ENCODE measurements around the gene FOXP3. TPM values are rescaled to one million over a fixed set of nuclear protein-coding genes. Genes with fewer than 3 reads are reported as not detected.

The FOXP3 gene
- total RNA-seq, 4 donors from 2014 or later = not detected

DNA sequence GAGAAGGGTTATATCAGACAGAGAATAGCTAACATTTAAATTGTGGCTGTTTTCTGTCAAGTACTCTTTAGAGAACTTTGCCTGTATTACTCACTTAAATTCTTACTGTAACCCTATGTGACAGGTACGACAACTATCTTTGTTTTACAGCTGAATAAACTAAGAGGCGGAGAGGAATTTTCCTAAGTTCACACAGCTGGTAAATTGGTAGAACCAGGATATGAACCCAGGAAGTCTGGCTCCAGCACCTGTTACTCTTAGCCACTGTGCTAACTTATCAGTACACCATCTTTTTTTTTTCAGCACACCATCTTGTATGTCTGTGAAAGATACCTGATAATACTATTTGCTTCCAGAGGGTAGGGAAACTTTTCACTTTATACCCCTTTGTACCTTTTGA lies 62.5 kb downstream of the FOXP3 start:
- no peaks in the 10 kb centered on the region for H3K27me3 ChIP-seq
- in situ Hi-C loops (cut with MboI; ENCODE audit: low pct_ligation_motif_present in 1 of 4, low pct_unique_long_range_greater_than_20kb in 1 of 4, low sequenced_read_pairs in 3 of 4) = no loop called here
- no peaks in the 10 kb centered on the region for H3K36me3 ChIP-seq
- 44% methylated on average over 2 of the region's 2 CpGs; no CpG with 5 or more reads in 1 of the 2 donors for WGBS, 2 donors (ENCODE audit: low coverage in 1 of 2)
- no peaks in the 10 kb centered on the region for H3K9me3 ChIP-seq
- intact Hi-C loops (cut with DNase I; ENCODE audit: low total_unique reads) = no loop called here
- peaks cover 0 to 11% (median 6%) of the 10 kb centered on the region in 4 donors for H3K4me1 ChIP-seq
- H3K27ac ChIP-seq = peak overlapping the region in 1 of 4 donors; percentile 6
- DNase-seq = no peak
- TF ChIP-seq EP300 (IDR thresholded peaks at IDR 0.05; ENCODE audit: low read depth) = no peak
- no peak for TF ChIP-seq POLR2A (IDR thresholded peaks at IDR 0.05)
- no peak for TF ChIP-seq POLR2AphosphoS5 (IDR thresholded peaks at IDR 0.05)
- TF ChIP-seq, protein P1, sequence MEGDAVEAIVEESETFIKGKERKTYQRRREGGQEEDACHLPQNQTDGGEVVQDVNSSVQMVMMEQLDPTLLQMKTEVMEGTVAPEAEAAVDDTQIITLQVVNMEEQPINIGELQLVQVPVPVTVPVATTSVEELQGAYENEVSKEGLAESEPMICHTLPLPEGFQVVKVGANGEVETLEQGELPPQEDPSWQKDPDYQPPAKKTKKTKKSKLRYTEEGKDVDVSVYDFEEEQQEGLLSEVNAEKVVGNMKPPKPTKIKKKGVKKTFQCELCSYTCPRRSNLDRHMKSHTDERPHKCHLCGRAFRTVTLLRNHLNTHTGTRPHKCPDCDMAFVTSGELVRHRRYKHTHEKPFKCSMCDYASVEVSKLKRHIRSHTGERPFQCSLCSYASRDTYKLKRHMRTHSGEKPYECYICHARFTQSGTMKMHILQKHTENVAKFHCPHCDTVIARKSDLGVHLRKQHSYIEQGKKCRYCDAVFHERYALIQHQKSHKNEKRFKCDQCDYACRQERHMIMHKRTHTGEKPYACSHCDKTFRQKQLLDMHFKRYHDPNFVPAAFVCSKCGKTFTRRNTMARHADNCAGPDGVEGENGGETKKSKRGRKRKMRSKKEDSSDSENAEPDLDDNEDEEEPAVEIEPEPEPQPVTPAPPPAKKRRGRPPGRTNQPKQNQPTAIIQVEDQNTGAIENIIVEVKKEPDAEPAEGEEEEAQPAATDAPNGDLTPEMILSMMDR (IDR thresholded peaks at IDR 0.05) = no peak
- no peak overlapping the region for H3K4me3 ChIP-seq

Other genes starting within 250 kb of the FOXP3 start
- gene TFE3, start 221.4 kb downstream of the FOXP3 start, total RNA-seq = 10 to 100 TPM; 31.7 to 45.6 (median 44.7) TPM
- gene CCDC120, start 205.7 kb downstream of the FOXP3 start, total RNA-seq = 10 to 100 TPM in 2 of 4 donors, 1 to 10 TPM in 2; 4.4 to 19.1 (median 9.9) TPM
- gene PRAF2, start 190.7 kb downstream of the FOXP3 start, total RNA-seq = 10 to 100 TPM in 2 of 4 donors, 1 to 10 TPM in 2; 3.4 to 16.8 (median 9.2) TPM
- gene WDR45, start 184.8 kb downstream of the FOXP3 start, total RNA-seq = 100 to 1,000 TPM in 2 of 4 donors, 10 to 100 TPM in 2; 73.5 to 205 (median 117) TPM
- 10 to 100 TPM; 10.7 to 21.8 (median 18.0) TPM for gene GPKOW, start 141.0 kb downstream of the FOXP3 start, total RNA-seq
- 10 to 100 TPM in 3 of 4 donors, 1 to 10 TPM in 1; 5.6 to 28.8 (median 12.7) TPM for gene MAGIX, start 102.0 kb downstream of the FOXP3 start, total RNA-seq
- 10 to 100 TPM; 31.0 to 60.3 (median 43.2) TPM for gene PLP2, start 92.8 kb downstream of the FOXP3 start, total RNA-seq
- gene PRICKLE3, start 78.3 kb downstream of the FOXP3 start, total RNA-seq = 10 to 100 TPM; 14.5 to 40.0 (median 33.2) TPM
- 1 to 10 TPM; 1.1 to 7.6 (median 5.0) TPM for gene SYP, start 64.5 kb downstream of the FOXP3 start, total RNA-seq
- 1 to 10 TPM in 1 of 4 donors, under 1 TPM in 2, not detected in 1; 0.32 to 2.8 (median 0.96) TPM for gene CACNA1F, start 31.4 kb downstream of the FOXP3 start, total RNA-seq
- 10 to 100 TPM; 11.0 to 13.7 (median 12.6) TPM for gene CCDC22, start 29.2 kb downstream of the FOXP3 start, total RNA-seq
- gene PPP1R3F, start 5.1 kb upstream of the FOXP3 start, total RNA-seq = 10 to 100 TPM in 1 of 4 donors, 1 to 10 TPM in 3; 2.0 to 18.7 (median 2.8) TPM
- gene GAGE10, start 38.9 kb upstream of the FOXP3 start, total RNA-seq = not detected
- gene GAGE12J, start 57.3 kb upstream of the FOXP3 start, total RNA-seq = not detected
- not detected for gene GAGE13, start 66.9 kb upstream of the FOXP3 start, total RNA-seq

All from transverse colon (tissue), 4 donors.